ENCODE data around the gene PIP5K1A. TPM values are rescaled to one million over a fixed set of nuclear protein-coding genes. Genes with fewer than 3 reads are reported as not detected.
A peak's percentile ranks its signal among the peaks of the same experiment; 100 is the strongest.

PIP5K1A gene
- 10 to 100 TPM; 35.6 to 41.8 TPM for total RNA-seq

GRCh38 chr1:151198254-151199127 lies at the start of gene PIP5K1A:
Gene PIP5K1A (plus strand): TSS chr1:151198552. CDS start chr1:151198997, 445 bp downstream.
- TF ChIP-seq CTCF (IDR thresholded peaks at IDR 0.05) = no peak
- peak within 1 kb of the TSS; percentile 87 for H3K4me3 ChIP-seq
- no peaks in the 10 kb centered on the region for H3K27me3 ChIP-seq
- H3K27ac ChIP-seq = peak within 1 kb of the TSS; percentile 94
- H3K4me1 ChIP-seq = peaks cover 0 to 45% of the 10 kb centered on the region in 2 donors
- peak; percentile 100 for DNase-seq (ENCODE audit: low spot score)
- no peaks in the 10 kb centered on the region for H3K9me3 ChIP-seq
- peaks cover 14% of the 10 kb centered on the region for H3K36me3 ChIP-seq

GRCh38 chr1:151156515-151156819 lies 41.9 kb upstream of the PIP5K1A start, which contains the start of gene TNFAIP8L2:
Gene TNFAIP8L2 (plus strand): TSS chr1:151156649. CDS start chr1:151158698, 2,049 bp downstream.
- peaks cover 27% of the 10 kb centered on the region for H3K36me3 ChIP-seq
- H3K4me3 ChIP-seq = peak within 1 kb of the TSS; percentile 22 to 30
- H3K27me3 ChIP-seq = no peaks in the 10 kb centered on the region
- H3K4me1 ChIP-seq = peaks cover 0 to 4% of the 10 kb centered on the region in 2 donors
- no peak for TF ChIP-seq CTCF (IDR thresholded peaks at IDR 0.05)
- H3K27ac ChIP-seq = peak within 1 kb of the TSS; percentile 3 to 22
- no peak for DNase-seq (ENCODE audit: low spot score)
- H3K9me3 ChIP-seq = no peaks in the 10 kb centered on the region

- no peaks in the 10 kb centered on the region for H3K27me3 ChIP-seq
- DNase-seq (ENCODE audit: low spot score) = no peak
- no peaks in the 10 kb centered on the region for H3K9me3 ChIP-seq
- peak overlapping the region; percentile 22 to 30 for H3K4me3 ChIP-seq
- TF ChIP-seq CTCF (IDR thresholded peaks at IDR 0.05) = no peak
- H3K27ac ChIP-seq = peak overlapping the region in 1 of 2 donors; percentile 22
- peaks cover 0 to 4% of the 10 kb centered on the region in 2 donors for H3K4me1 ChIP-seq
- peaks cover 30% of the 10 kb centered on the region for H3K36me3 ChIP-seq
These were observed 41.3 kb upstream of the PIP5K1A start for GRCh38 chr1:151157067-151157531.

- Histone ChIP-seq H3K27ac (no peak overlapping the region), H3K27me3 (no peaks in the 10 kb centered on the region), H3K36me3 (peaks cover 30% of the 10 kb centered on the region), H3K4me1 (peaks cover 0 to 4% of the 10 kb centered on the region in 2 donors), H3K9me3 (no peaks in the 10 kb centered on the region), H3K4me3 (no peak overlapping the region)
- DNase-seq (ENCODE audit: low spot score) = no peak
- TF ChIP-seq CTCF (IDR thresholded peaks at IDR 0.05) = no peak
These were observed 40.0 kb upstream of the PIP5K1A start for GRCh38 chr1:151158326-151158725.

GRCh38 chr1:151158751-151159251 lies 39.6 kb upstream of the PIP5K1A start:
- H3K4me1 ChIP-seq = peaks cover 0 to 9% of the 10 kb centered on the region in 2 donors
- no peak for DNase-seq (ENCODE audit: low spot score)
- no peaks in the 10 kb centered on the region for H3K27me3 ChIP-seq
- no peak for TF ChIP-seq CTCF (IDR thresholded peaks at IDR 0.05)
- no peak overlapping the region for H3K4me3 ChIP-seq
- no peaks in the 10 kb centered on the region for H3K9me3 ChIP-seq
- peaks cover 30% of the 10 kb centered on the region for H3K36me3 ChIP-seq
- no peak overlapping the region for H3K27ac ChIP-seq
